Neuronal stem cell (in vitro differentiated cells): ENCODE data around the gene HOXB9.
A peak's percentile ranks its signal among the peaks of the same experiment; 100 is the strongest.

Experiments used
- DNase-seq: peaks from one replicate; pipeline ENCODE4 v3.0.0-alpha.2; 2013; ENCODE audit warnings: low spot score
- H2AFZ ChIP-seq: one replicate; pipeline ENCODE4 v1.6.1; 2013; ENCODE audit warnings: mild to moderate bottlenecking, low read length, inconsistent platforms
- H2AK5ac ChIP-seq: 2 replicates; pipeline ENCODE4 v1.6.1; 2013; ENCODE audit warnings: low read depth, mild to moderate bottlenecking, inconsistent platforms, low read length, moderate library complexity, mixed read lengths
- H2BK120ac ChIP-seq: 2 replicates; pipeline ENCODE4 v1.6.1; 2013; ENCODE audit warnings: low read depth, mild to moderate bottlenecking, inconsistent platforms, low read length, moderate library complexity, mixed read lengths
- H2BK12ac ChIP-seq: one replicate; pipeline ENCODE4 v1.6.1; 2013; ENCODE audit warnings: low read length, inconsistent platforms
- H2BK15ac ChIP-seq: 2 replicates; pipeline ENCODE4 v1.6.1; 2013; ENCODE audit warnings: mild to moderate bottlenecking, low read length, inconsistent platforms, mixed read lengths
- H2BK5ac ChIP-seq: one replicate; pipeline ENCODE4 v1.6.1; 2013; ENCODE audit warnings: inconsistent platforms, mild to moderate bottlenecking, low read length, moderate library complexity
- H3K14ac ChIP-seq: one replicate; pipeline ENCODE4 v1.6.1; 2013; ENCODE audit warnings: low read length, inconsistent platforms
- H3K18ac ChIP-seq: 2 replicates; pipeline ENCODE4 v1.6.1; 2013; ENCODE audit warnings: low read length, inconsistent platforms
- H3K23ac ChIP-seq: 2 replicates; pipeline ENCODE4 v1.6.1; 2013; ENCODE audit warnings: low read depth, mild to moderate bottlenecking, mixed read lengths, low read length, inconsistent platforms; ENCODE audit not compliant: poor library complexity
- H3K27ac ChIP-seq: replicated peaks from 3 replicates; pipeline ENCODE4 v1.5.1; 2013; ENCODE audit warnings: low read length, inconsistent platforms
- H3K27me3 ChIP-seq, 3 experiments: 2 replicates each; pipeline ENCODE4 v1.6.1; 2013; ENCODE audit warnings: low read length in 3 of 3, mild to moderate bottlenecking in 2 of 3, inconsistent platforms in 1 of 3, low read depth in 1 of 3, mixed read lengths in 1 of 3, moderate library complexity in 1 of 3; ENCODE audit not compliant: control insufficient read depth in 3 of 3, insufficient read depth in 3 of 3
- H3K36me3 ChIP-seq, 2 donors: replicated peaks in 1 of 2; 2 replicates each; pipeline ENCODE4 v1.6.1; 2013; ENCODE audit warnings: low read length in 2 of 2; ENCODE audit not compliant: control insufficient read depth in 2 of 2, insufficient read depth in 2 of 2
- H3K4ac ChIP-seq: 2 replicates; pipeline ENCODE4 v1.6.1; 2013; ENCODE audit warnings: inconsistent platforms, mild to moderate bottlenecking, low read length, moderate library complexity
- H3K4me1 ChIP-seq, 2 donors: 1 replicate in 1 of 2; 2 replicates in 1 of 2; pipeline ENCODE4 v1.6.1; 2013; ENCODE audit warnings: low read length in 2 of 2, low read depth in 1 of 2; ENCODE audit not compliant: control insufficient read depth in 2 of 2, insufficient read depth in 1 of 2
- H3K4me2 ChIP-seq: one replicate; pipeline ENCODE4 v1.6.1; 2013; ENCODE audit warnings: mild to moderate bottlenecking, low read length, inconsistent platforms; ENCODE audit not compliant: insufficient read depth, poor library complexity, severe bottlenecking
- H3K4me3 ChIP-seq, 2 donors: 2 replicates each; pipeline ENCODE4 v1.5.1; 2013; ENCODE audit warnings: low read length in 2 of 2, mild to moderate bottlenecking in 2 of 2, inconsistent platforms in 1 of 2, moderate library complexity in 1 of 2
- H3K79me1 ChIP-seq: one replicate; pipeline ENCODE4 v1.6.1; 2013; ENCODE audit warnings: low read depth, mild to moderate bottlenecking, inconsistent platforms, low read length, moderate library complexity
- H3K9ac ChIP-seq: one replicate; pipeline ENCODE4 v1.6.1; 2013; ENCODE audit warnings: mild to moderate bottlenecking, low read depth, low read length, inconsistent platforms; ENCODE audit not compliant: poor library complexity
- H3K9me3 ChIP-seq, 2 donors: replicated peaks in 1 of 2; 2 replicates each; pipeline versions ENCODE3 to v1.6.1; 2013; ENCODE audit warnings: low read length in 2 of 2, mild to moderate bottlenecking in 2 of 2, inconsistent platforms in 1 of 2, low read depth in 1 of 2, mixed read lengths in 1 of 2, moderate library complexity in 1 of 2; ENCODE audit not compliant: control insufficient read depth in 2 of 2, insufficient read depth in 1 of 2
- H4K8ac ChIP-seq: one replicate; pipeline ENCODE4 v1.6.1; 2013; ENCODE audit warnings: low read depth, mild to moderate bottlenecking, inconsistent platforms, low read length, moderate library complexity
- H4K91ac ChIP-seq: one replicate; pipeline ENCODE4 v1.6.1; 2013; ENCODE audit warnings: low read length, low read depth, mild to moderate bottlenecking, inconsistent platforms; ENCODE audit not compliant: poor library complexity
- WGBS, 2 donors: extraction: QIAGEN DNeasy Blood & Tissue Kit; methylation state at CpG; one replicate each; pipeline ENCODE4 v1.1.7; 2013; ENCODE audit warnings: missing lambda C conversion rate in 2 of 2, mixed read lengths in 1 of 2; ENCODE audit not compliant: insufficient read length in 2 of 2, insufficient replicate concordance in 1 of 2; ENCODE audit errors: extremely low coverage in 2 of 2; 5-methylcytosine and 5-hydroxymethylcytosine counted together

Gene HOXB9

DNA sequence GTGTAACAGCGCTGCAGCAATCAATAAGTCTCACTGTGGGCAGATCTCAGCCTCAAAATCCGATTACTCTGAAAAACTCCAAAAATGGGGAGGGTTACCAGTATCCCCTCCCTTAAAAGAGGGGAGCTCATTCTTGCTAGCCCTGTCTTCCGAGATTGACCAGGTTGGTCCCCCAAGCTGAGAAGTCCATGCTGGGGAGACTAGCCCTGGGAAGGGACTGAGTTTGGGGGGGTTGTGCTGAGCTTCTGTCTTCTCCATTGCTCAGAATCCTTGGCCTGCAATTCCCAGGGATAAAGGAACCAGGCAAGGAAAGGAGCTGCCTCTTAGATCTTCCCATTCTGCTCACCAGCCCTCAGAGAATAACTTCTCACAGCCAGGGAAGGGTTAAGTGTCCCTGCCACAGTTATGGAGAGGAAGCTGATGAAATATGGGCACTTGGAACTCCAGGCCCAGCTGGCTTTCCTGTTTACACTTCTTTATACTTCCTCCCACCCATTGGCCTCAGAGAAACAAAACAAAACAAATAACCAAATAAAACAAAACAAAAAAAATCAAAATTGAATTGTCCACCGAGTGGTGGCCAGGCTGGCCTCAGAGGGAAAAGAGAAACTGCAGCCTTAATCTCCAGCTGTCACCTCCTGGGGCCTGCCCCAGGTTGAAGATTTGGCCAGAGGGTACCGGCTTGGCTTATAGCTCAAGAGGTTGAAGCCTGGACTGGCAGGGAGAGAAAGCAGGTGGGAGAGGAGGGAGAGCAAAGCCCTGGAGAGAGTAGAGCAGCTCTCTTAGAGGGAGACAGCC is 38.7 kb downstream of the HOXB9 start:
- Histone ChIP-seq H2AFZ (no peak overlapping the region), H3K4me1 (no peaks in the 10 kb centered on the region), H3K27ac (no peak overlapping the region), H4K91ac (no peak overlapping the region), H3K79me1 (no peaks in the 10 kb centered on the region), H3K4me2 (no peak overlapping the region), H3K27me3 (peaks cover 57 to 100% (median 100%) of the 10 kb centered on the region in 3 experiments), H2BK120ac (no peak overlapping the region), H2BK15ac (no peak overlapping the region), H3K4ac (no peak overlapping the region), H3K36me3 (no peaks in the 10 kb centered on the region), H3K23ac (no peak overlapping the region), H3K18ac (no peak overlapping the region), H3K4me3 (no peak overlapping the region), H3K9me3 (peaks cover 0 to 3% of the 10 kb centered on the region in 2 donors), H3K14ac (no peak overlapping the region), H2BK12ac (no peak overlapping the region), H2AK5ac (no peak overlapping the region), H2BK5ac (no peak overlapping the region), H4K8ac (no peak overlapping the region), H3K9ac (no peak overlapping the region)
- DNase-seq: no peak
- WGBS, 2 donors: no CpG with 5 or more reads among the region's 5 CpGs

DNA sequence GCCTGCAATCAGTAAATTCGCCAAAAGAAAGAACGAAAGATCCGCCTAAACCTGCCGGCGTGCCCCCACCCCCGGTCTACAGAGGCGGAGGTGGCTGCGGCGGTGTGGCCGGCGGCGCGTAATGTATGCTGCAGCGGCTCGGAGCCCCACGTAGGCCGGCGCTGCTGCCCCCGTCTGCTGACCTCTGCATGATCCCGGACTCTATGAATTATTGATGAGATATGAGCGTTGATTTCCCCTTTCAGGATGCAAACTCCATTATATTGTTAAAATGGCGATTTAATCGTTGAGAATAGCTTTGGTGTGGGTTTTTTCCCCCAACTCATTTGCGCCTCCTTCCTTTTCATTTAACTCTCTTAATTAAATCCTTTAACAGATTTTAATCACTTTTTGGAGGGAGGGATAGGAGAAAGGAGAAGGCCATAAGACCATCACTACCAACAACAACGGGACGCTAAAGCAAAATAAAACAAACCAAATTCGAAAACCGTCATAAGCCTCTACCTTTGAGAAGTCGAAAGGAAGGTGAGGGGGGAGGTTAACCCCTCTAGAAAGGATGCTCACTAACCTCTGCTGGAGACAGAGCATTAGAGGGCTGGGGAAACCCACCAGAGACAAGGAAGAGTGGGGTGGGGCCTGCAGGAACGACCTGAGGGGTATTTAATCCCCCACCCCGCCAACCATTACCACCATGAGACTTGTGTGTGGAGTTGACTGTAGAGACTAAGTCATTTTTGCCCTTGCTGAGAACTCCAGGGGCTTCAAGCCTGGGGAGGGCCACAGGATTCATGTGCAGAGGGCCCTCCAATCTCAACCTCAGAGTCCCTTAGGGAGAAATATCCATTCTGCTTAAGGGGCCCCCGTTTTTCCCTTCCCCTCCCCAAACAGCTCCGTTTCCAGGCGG is 39.6 kb downstream of the HOXB9 start:
- H3K9ac ChIP-seq: no peak overlapping the region
- no peak overlapping the region for H2AFZ ChIP-seq
- H4K91ac ChIP-seq: no peak overlapping the region
- no peaks in the 10 kb centered on the region for H3K4me1 ChIP-seq
- H3K23ac ChIP-seq: peak overlapping the region; percentile 51
- H2BK12ac ChIP-seq: no peak overlapping the region
- peaks cover 1% of the 10 kb centered on the region for H3K79me1 ChIP-seq
- no peaks in the 10 kb centered on the region for H3K36me3 ChIP-seq
- H3K27ac ChIP-seq: no peak overlapping the region
- peaks cover 61 to 100% (median 100%) of the 10 kb centered on the region in 3 experiments for H3K27me3 ChIP-seq
- no peak overlapping the region for H3K4me3 ChIP-seq
- no peak for DNase-seq
- no peak overlapping the region for H2BK5ac ChIP-seq
- H2BK15ac ChIP-seq: no peak overlapping the region
- WGBS, 2 donors: no CpG with 5 or more reads among the region's 34 CpGs
- no peak overlapping the region for H3K14ac ChIP-seq
- no peak overlapping the region for H2BK120ac ChIP-seq
- no peak overlapping the region for H3K4ac ChIP-seq
- no peak overlapping the region for H3K4me2 ChIP-seq
- H2AK5ac ChIP-seq: no peak overlapping the region
- H4K8ac ChIP-seq: no peak overlapping the region
- no peak overlapping the region for H3K18ac ChIP-seq
- H3K9me3 ChIP-seq: peaks cover 0 to 3% of the 10 kb centered on the region in 2 donors

DNA sequence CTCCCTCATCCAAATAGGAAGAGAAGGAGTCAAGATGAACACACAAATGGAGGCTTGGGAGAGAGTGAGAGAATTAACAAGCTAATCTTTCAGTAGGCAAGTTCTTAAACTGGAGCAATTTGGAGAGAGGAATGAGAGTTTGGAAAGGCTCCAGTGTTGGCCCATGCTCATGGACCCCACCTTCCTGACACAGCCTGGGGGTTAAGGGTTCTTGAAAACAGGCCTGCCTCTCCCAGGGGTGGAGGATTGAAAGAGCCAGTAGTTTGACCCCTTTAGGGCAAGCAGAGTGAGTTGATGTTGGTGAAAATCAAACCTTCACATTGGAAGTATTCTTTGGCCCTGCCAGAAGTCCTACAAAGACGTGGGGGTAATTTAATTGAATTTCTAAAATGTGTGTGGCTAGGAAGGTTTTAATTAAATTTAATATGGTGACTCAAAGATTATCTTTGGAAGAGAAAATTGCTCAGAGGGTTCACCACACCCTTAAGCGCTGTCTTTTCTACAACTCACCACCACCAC is 41.9 kb downstream of the HOXB9 start:
- Histone ChIP-seq H3K36me3 (no peaks in the 10 kb centered on the region), H2BK12ac (no peak overlapping the region), H3K14ac (no peak overlapping the region), H2AK5ac (no peak overlapping the region), H2BK15ac (no peak overlapping the region), H3K18ac (no peak overlapping the region), H3K4me2 (no peak overlapping the region), H4K8ac (no peak overlapping the region), H3K4me3 (no peak overlapping the region), H2BK5ac (no peak overlapping the region), H4K91ac (no peak overlapping the region), H3K9me3 (peaks cover 0 to 3% of the 10 kb centered on the region in 2 donors), H2BK120ac (no peak overlapping the region), H3K9ac (no peak overlapping the region), H3K4me1 (no peaks in the 10 kb centered on the region), H3K27ac (no peak overlapping the region), H3K23ac (no peak overlapping the region), H3K27me3 (peaks cover 69 to 100% (median 100%) of the 10 kb centered on the region in 3 experiments), H3K79me1 (peaks cover 1% of the 10 kb centered on the region), H2AFZ (no peak overlapping the region), H3K4ac (no peak overlapping the region)
- no CpG with 5 or more reads among the region's 2 CpGs for WGBS, 2 donors
- no peak for DNase-seq
